Brain microvascular endothelial cell (primary cell): ENCODE data around the gene LRP3.
A peak's percentile ranks its signal among the peaks of the same experiment; 100 is the strongest.

Experiments
- DNase-seq: peaks from one replicate; pipeline ENCODE4 v3.0.0-alpha.2; 2020
- H3K27ac ChIP-seq: fragments of 250-450 bp; sonication (Bioruptor Pico); 2 replicates; pipeline ENCODE4 v1.5.1; 2020; ENCODE audit warnings: mild to moderate bottlenecking, moderate library complexity
- H3K27me3 ChIP-seq: fragments of 250-450 bp; sonication (Bioruptor Pico); replicated peaks from 2 replicates; pipeline ENCODE4 v1.5.1; 2020; ENCODE audit warnings: mild to moderate bottlenecking
- H3K36me3 ChIP-seq: fragments of 250-450 bp; sonication (Bioruptor Pico); replicated peaks from 2 replicates; pipeline ENCODE4 v1.5.1; 2020; ENCODE audit warnings: mild to moderate bottlenecking
- H3K4me3 ChIP-seq: 2 replicates; pipeline ENCODE4 v1.5.1; 2011; ENCODE audit warnings: low read depth, mild to moderate bottlenecking, control low read depth, low read length, moderate library complexity
- in situ Hi-C: cut with HindIII; loops from 2 replicates; pipeline ENCODE4 v1.10.0; 2017; ENCODE audit warnings: low sequenced_read_pairs, low pct_ligation_motif_present
- TF ChIP-seq, protein P1 (sequence below): IDR thresholded peaks from 2 replicates; pipeline ENCODE4 v1.5.1; 2011; ENCODE audit warnings: low read depth, mild to moderate bottlenecking, moderate library complexity, low read length, control low read depth, inconsistent platforms; ENCODE audit errors: missing control alignments

LRP3 gene

DNA sequence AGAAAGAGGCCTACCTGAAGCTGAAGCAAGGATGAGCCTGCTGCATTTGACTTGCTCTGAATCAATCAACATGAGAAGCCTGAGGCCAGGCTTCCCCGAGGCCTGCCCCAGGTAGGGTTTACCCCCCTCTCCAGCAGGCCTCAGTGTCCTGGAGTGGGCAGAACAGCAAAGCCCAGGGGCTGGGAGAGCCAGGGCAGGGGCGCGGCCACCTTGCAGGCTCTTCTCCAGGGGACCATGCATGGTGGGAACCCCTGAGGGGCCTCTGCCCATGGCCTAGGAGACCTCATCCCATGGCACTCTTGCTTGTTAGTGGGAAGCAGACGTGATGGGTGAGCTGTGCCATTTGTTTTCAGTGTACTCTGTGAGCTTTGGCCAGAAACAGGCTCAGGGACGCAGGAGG is 19.9 kb upstream of the LRP3 start:
- H3K4me3 ChIP-seq: no peak overlapping the region
- no peak overlapping the region for H3K27ac ChIP-seq
- in situ Hi-C loops: no loop called here
- TF ChIP-seq, protein P1, sequence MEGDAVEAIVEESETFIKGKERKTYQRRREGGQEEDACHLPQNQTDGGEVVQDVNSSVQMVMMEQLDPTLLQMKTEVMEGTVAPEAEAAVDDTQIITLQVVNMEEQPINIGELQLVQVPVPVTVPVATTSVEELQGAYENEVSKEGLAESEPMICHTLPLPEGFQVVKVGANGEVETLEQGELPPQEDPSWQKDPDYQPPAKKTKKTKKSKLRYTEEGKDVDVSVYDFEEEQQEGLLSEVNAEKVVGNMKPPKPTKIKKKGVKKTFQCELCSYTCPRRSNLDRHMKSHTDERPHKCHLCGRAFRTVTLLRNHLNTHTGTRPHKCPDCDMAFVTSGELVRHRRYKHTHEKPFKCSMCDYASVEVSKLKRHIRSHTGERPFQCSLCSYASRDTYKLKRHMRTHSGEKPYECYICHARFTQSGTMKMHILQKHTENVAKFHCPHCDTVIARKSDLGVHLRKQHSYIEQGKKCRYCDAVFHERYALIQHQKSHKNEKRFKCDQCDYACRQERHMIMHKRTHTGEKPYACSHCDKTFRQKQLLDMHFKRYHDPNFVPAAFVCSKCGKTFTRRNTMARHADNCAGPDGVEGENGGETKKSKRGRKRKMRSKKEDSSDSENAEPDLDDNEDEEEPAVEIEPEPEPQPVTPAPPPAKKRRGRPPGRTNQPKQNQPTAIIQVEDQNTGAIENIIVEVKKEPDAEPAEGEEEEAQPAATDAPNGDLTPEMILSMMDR: no peak
- no peak for DNase-seq
- H3K36me3 ChIP-seq: no peaks in the 10 kb centered on the region
- no peaks in the 10 kb centered on the region for H3K27me3 ChIP-seq

DNA sequence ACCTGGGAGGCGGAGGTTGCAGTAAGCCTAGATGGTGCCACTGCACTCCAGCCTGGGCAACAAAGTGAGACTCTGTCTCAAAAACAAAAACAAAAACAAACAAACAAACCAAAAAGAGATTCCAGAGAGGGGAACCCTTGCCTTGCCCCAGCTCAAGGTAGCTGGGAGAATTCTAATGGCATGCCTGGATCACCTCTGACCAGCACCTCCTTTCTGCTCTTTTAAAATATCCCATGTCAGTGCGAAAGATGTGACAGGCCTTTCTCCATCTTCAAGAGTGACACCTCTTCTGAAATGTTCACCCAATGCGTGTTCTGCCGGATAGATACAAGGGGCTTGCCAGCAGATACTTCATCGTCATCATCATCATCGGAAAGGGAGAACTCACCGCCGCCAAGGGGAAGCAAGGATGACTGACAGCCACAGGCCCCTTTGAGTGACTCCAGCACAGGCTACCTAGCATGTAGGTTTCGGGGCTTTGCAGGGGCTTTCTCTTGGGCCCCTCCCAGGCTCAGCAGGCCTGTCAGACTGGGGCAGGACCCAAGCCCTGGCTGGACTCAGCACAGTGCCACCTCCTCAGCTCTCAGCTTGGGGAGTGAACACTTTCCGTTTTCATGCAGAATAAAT is 18.9 kb upstream of the LRP3 start:
- in situ Hi-C loops: no loop called here
- no peak for DNase-seq
- TF ChIP-seq, protein P1: no peak
- Histone ChIP-seq H3K27ac (no peak overlapping the region), H3K27me3 (no peaks in the 10 kb centered on the region), H3K4me3 (no peak overlapping the region), H3K36me3 (no peaks in the 10 kb centered on the region)

DNA sequence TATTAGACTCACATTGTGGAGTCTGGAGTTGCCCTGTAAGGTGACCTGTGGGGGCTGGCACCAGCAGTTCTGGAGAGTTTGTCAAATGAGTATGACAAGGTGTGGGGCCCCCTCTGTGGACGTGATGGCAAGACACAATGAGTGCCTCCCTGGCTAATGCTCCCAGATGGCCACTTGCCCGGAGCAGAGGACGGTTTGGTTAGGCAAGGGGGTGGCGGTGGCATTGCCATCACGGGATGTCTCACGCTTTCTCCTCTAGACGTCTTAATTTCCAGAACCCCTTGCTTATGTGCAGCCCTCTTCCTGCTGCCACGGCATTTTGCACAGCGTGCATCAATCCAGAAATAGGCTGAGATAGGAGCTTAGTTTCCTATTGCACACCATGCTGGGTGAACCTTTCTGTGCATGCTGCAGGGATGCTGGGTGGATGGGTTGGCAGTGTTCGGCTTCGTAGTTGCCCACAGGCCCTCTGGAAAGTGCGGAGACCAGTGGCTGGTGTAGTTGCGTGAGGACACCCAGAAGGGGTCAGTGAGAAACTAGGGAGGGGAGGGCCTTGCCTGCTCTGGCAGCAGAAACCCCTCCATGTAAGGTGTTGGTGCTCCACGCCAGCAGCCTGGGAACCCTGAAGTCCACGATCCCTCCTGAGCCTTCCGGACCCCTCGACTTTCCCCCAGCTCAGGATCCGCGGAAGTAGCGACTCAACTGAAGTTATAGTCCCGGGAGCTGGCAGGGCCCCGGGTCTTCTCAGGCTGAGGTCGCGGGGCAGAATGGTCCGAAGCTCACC is 18.1 kb upstream of the LRP3 start:
- Histone ChIP-seq H3K27me3 (no peaks in the 10 kb centered on the region), H3K4me3 (peak overlapping the region; percentile 77), H3K36me3 (no peaks in the 10 kb centered on the region), H3K27ac (peak overlapping the region; percentile 83)
- TF ChIP-seq, protein P1: no peak
- DNase-seq: no peak
- in situ Hi-C loops: no loop called here

DNA sequence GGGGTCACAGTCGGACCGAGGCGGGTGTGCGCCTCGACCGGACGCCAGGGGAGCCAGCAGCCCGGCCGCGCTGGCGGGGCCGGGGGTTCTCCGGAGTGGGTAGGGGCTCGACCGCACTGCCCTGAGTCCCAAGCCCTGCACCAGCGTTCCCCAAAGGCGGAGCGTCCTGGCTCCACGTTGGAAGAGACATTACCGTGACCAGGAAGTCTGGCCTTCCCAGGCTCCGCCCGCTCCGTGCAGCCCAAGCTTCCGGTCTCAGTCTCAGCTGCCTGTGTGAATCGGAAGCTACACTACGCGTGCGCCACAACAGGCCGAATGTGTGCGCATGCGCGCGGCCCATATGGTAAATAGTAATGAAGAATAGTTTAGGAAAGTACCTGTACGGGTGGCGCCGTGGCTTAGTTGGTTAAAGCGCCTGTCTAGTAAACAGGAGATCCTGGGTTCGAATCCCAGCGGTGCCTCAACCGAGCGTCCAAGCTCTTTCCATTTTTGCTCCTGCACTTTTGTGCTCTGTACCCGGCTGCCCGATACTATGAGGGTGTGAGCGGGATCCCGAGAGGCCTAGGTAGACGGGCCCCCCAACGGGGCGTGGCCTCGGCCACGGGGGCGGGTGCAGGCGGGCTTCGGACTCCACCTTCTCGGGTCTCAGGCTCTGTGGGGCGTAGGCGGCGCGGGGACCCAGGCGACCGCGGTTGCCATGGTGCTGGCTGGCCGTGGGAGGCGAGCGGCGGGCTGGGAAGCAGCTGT is 17.3 kb upstream of the LRP3 start:
- Histone ChIP-seq H3K27ac (peak overlapping the region; percentile 83), H3K4me3 (peak overlapping the region; percentile 77), H3K27me3 (no peaks in the 10 kb centered on the region), H3K36me3 (no peaks in the 10 kb centered on the region)
- in situ Hi-C loops: no loop called here
- DNase-seq: peak; percentile 99
- TF ChIP-seq, protein P1: no peak

DNA sequence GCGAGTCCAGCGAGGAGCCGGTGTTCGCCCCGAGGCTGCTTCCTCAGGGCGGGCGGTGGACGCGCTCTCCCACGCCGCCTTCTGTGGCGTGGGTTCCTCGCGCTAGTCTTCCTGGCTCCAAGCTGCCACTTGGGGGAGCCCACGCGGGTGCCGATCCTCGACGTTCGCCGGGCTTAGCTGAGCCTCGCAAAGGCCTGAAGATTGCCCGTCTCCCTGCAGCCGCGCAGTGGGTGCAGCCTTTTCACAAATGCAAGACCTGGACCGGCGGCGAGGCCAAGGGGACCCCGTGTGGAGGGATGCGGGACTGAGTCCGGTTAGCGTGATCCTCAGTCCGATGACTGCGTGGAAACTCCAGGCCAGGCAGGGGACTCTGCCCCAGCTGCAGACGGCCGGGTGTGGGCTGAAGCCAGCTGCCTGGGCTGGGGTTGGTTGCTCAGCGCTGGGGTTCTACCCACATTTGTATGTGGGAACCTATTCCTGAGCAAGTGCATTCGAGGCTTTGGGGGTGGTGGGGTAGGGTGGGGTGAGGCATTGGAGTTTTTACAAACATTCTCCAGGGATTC is 16.6 kb upstream of the LRP3 start:
- Histone ChIP-seq H3K27ac (peak overlapping the region; percentile 17), H3K4me3 (peak overlapping the region; percentile 54), H3K27me3 (no peaks in the 10 kb centered on the region), H3K36me3 (no peaks in the 10 kb centered on the region)
- TF ChIP-seq, protein P1: peak; percentile 65
- DNase-seq: peak; percentile 53
- in situ Hi-C loops: no loop called here
